Measurements from ENCODE around the gene SMURF1.

The SMURF1 gene

DNA sequence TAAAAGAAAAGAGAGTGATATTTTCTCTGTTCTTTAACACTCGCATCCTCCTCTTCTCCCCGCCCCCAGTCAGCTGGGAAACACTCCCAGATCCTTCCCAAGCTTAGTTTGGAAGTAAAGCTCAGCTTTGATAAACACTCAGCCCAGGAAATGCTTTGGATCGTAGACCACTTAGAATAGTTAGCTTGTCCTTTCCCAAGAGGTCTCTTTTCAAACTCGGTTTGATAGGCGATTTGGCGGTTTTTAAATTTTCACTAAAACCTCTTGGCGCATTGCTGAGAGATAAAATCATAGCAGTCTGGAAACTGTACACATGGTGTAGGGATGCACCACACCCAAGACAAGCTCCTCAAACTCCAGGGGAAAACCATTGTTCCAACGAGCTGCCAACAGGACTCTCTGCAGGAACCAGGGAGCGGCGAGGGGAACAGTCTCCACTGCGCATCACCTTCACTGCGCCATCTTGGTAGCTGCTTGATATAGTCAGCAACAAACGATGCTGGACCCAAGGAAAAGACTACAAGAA is 22.3 kb downstream of the SMURF1 start:
- no peak for DNase-seq (ENCODE audit: extremely low read depth, low read depth)
- TF ChIP-seq, protein P1, sequence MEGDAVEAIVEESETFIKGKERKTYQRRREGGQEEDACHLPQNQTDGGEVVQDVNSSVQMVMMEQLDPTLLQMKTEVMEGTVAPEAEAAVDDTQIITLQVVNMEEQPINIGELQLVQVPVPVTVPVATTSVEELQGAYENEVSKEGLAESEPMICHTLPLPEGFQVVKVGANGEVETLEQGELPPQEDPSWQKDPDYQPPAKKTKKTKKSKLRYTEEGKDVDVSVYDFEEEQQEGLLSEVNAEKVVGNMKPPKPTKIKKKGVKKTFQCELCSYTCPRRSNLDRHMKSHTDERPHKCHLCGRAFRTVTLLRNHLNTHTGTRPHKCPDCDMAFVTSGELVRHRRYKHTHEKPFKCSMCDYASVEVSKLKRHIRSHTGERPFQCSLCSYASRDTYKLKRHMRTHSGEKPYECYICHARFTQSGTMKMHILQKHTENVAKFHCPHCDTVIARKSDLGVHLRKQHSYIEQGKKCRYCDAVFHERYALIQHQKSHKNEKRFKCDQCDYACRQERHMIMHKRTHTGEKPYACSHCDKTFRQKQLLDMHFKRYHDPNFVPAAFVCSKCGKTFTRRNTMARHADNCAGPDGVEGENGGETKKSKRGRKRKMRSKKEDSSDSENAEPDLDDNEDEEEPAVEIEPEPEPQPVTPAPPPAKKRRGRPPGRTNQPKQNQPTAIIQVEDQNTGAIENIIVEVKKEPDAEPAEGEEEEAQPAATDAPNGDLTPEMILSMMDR (IDR thresholded peaks at IDR 0.05; ENCODE audit: low read depth, low read length): no peak

- TF ChIP-seq, protein P1 (IDR thresholded peaks at IDR 0.05; ENCODE audit: low read depth, low read length): no peak
- DNase-seq (ENCODE audit: extremely low read depth, low read depth): no peak
These were observed 23.0 kb downstream of the SMURF1 start for GRCh38 chr7:99120916-99121315.

DNA sequence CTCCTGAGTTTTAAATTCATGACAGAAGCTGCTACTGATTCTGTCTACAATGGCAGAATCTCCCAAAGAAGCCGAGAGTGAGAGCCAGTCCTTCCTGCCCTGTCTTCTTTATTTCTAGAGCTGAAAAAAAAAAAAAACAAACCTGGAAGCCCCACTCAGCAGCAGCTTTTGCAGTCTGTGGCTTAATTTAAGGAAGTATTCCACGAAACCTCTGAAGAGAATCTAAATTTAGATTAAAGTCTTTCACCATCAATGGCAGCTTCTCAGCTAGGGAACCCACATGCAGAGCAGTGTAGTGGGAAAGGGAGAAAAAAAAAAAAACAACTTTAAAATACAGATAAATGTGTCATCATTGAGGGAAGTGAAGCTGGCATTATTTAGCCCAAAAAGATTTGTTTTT is 23.4 kb downstream of the SMURF1 start:
- TF ChIP-seq, protein P1 (IDR thresholded peaks at IDR 0.05; ENCODE audit: low read depth, low read length): no peak
- no peak for DNase-seq (ENCODE audit: extremely low read depth, low read depth)

GRCh38 chr7:99118077-99118476 is 25.8 kb downstream of the SMURF1 start:
- DNase-seq (ENCODE audit: extremely low read depth, low read depth): no peak
- TF ChIP-seq, protein P1 (IDR thresholded peaks at IDR 0.05; ENCODE audit: low read depth, low read length): no peak

DNA sequence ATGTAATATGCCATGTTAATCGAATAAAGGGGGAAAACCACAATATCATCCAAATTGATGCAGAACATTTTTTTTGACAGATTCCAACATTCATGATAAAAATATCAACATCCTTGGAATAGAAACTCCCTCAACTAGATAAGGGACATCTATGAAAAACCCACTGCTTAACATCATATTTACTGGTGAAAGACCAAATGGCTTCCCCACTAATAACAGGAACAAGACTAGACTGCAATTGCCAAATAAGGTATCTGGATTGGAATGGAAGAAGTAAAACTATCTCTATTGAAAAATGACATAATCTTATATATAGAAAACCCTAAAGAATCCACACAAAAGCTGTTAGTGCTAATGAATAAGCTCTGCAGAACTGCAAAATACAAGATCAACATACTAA is 27.8 kb downstream of the SMURF1 start:
- TF ChIP-seq, protein P1 (IDR thresholded peaks at IDR 0.05; ENCODE audit: low read depth, low read length): no peak

GRCh38 chr7:99115379-99115778 is 28.5 kb downstream of the SMURF1 start:
- TF ChIP-seq, protein P1 (IDR thresholded peaks at IDR 0.05; ENCODE audit: low read depth, low read length): no peak
- DNase-seq (ENCODE audit: extremely low read depth, low read depth): no peak

More for the DNA sequence above, 27.8 kb downstream of the SMURF1 start:
- no peak for DNase-seq (ENCODE audit: extremely low read depth, low read depth)

- TF ChIP-seq, protein P1 (IDR thresholded peaks at IDR 0.05; ENCODE audit: low read depth, low read length): no peak
- no peak for DNase-seq (ENCODE audit: extremely low read depth, low read depth)
These were observed 30.9 kb downstream of the SMURF1 start for GRCh38 chr7:99112979-99113378.
